HepG2 (cell line): ENCODE results near the gene STXBP4. TPM values are rescaled to one million over a fixed set of nuclear protein-coding genes. Genes with fewer than 3 reads are reported as not detected.
A peak's percentile ranks its signal among the peaks of the same experiment; 100 is the strongest.

ENCODE experiments used
- CERS6 ChIP-seq: sonication (generic); formaldehyde crosslinking; IDR thresholded peaks from 2 replicates; pipeline ENCODE4 v1.5.0; 2020; ENCODE audit warnings: missing genetic modification reagents
- FOXC1 ChIP-seq: sonication (generic); formaldehyde crosslinking; IDR thresholded peaks from 2 replicates; pipeline ENCODE4 v1.8.0; 2022; ENCODE audit warnings: mild to moderate bottlenecking, missing genetic modification reagents, borderline replicate concordance
- FOXK1 ChIP-seq: sonication (generic); formaldehyde crosslinking; IDR thresholded peaks from 2 replicates; pipeline ENCODE4 v1.4.0; 2020; ENCODE audit warnings: low read depth, missing genetic modification reagents, borderline replicate concordance
- IRF2 ChIP-seq: IDR thresholded peaks from 2 replicates; pipeline ENCODE4 v1.6.1; 2018; ENCODE audit warnings: missing genetic modification reagents, missing compliant biosample characterization
- KDM6A ChIP-seq: IDR thresholded peaks from 2 replicates; pipeline ENCODE4 v1.6.1; 2016; ENCODE audit warnings: low read depth
- PPARG ChIP-seq: conservative IDR thresholded peaks from 2 replicates; pipeline ENCODE4 v1.6.1; 2016; ENCODE audit warnings: missing biosample characterization, missing genetic modification reagents
- SNAPC4 ChIP-seq: sonication (generic); formaldehyde crosslinking; IDR thresholded peaks from 2 replicates; pipeline ENCODE4 v1.4.0; 2020; ENCODE audit warnings: mild to moderate bottlenecking, missing genetic modification reagents
- TBX2 ChIP-seq: sonication (generic); formaldehyde crosslinking; IDR thresholded peaks from 2 replicates; pipeline ENCODE4 v1.5.0; 2020; ENCODE audit warnings: missing genetic modification reagents, mild to moderate bottlenecking, borderline replicate concordance
- ZNF18 ChIP-seq: sonication (generic); formaldehyde crosslinking; IDR thresholded peaks from 2 replicates; pipeline ENCODE4 v1.8.0; 2022; ENCODE audit warnings: mild to moderate bottlenecking, missing genetic modification reagents; ENCODE audit not compliant: insufficient replicate concordance
- ZNF367 ChIP-seq: sonication (generic); formaldehyde crosslinking; IDR thresholded peaks from 2 replicates; pipeline ENCODE4 v1.4.0; 2020; ENCODE audit warnings: missing genetic modification reagents, borderline replicate concordance
- ZNF75D ChIP-seq: sonication (generic); formaldehyde crosslinking; IDR thresholded peaks from 2 replicates; pipeline ENCODE4 v1.8.1; 2023; ENCODE audit warnings: missing genetic modification reagents, mild to moderate bottlenecking, borderline replicate concordance
- polyA plus RNA-seq, 8 experiments: library from polyadenylated mRNA; depleted of rRNA in 3 of 8; stranded (reverse) in 7 of 8; unstranded in 1 of 8; fragments of >200 nt; fragmentation: Illumina TruSeq in 4 of 8; extraction: Trizol in 4 of 8; gene quantifications; 2 replicates each; pipeline versions ENCODE4 v1.2.1 to v1.2.3, GENCODE V29; 2011 to 2016; ENCODE audit warnings: low read depth in 4 of 8, missing spikeins in 1 of 8, mixed read lengths in 1 of 8; ENCODE audit not compliant: insufficient read depth in 1 of 8
- total RNA-seq, 5 experiments: library from RNA; depleted of rRNA; stranded (reverse); fragments of >200 nt; fragmentation: Illumina TruSeq; extraction: Trizol; gene quantifications; 2 replicates each; pipeline ENCODE4 v1.2.3, GENCODE V29; 2016; ENCODE audit warnings: low read depth in 1 of 5
- TF ChIP-seq, protein P1 (sequence below): IDR thresholded peaks from 2 replicates; pipeline ENCODE4 v1.6.1; 2016; ENCODE audit warnings: low read depth, control low read depth
- TF ChIP-seq, protein P2 (sequence below): sonication (generic); formaldehyde crosslinking; IDR thresholded peaks from 2 replicates; pipeline ENCODE4 v1.9.0; 2021; ENCODE audit warnings: missing genetic modification reagents, borderline replicate concordance
- TF ChIP-seq, protein P3 (sequence below): sonication (generic); formaldehyde crosslinking; IDR thresholded peaks from 2 replicates; pipeline ENCODE4 v1.5.0; 2020; ENCODE audit warnings: missing genetic modification reagents

Gene STXBP4
- total and polyA plus RNA-seq, 2 of the 13 experiments (the other 11 are each of a cell fraction or from before 2014, with no cell fraction given), result 8.5 to 36.1 TPM

GRCh38 chr17:54968262-54968987 lies at the start of gene STXBP4, which contains the start of gene COX11 (continued):
- TF ChIP-seq SNAPC4 (CRISPR knock-in tag) (0 out of 2 replicates have a peak, but pooled peaks have one; percentile 29), PPARG (peak; percentile 25; the same call in 1 of the 2 replicates), IRF2 (CRISPR knock-in tag) (peak; percentile 86), FOXC1 (CRISPR knock-in tag) (peak; percentile 82), KDM6A (CRISPR knock-in tag) (no peak), TBX2 (CRISPR knock-in tag) (peak; percentile 89), ZNF75D (CRISPR knock-in tag) (0 out of 2 replicates have a peak, but pooled peaks have one; percentile 17), FOXK1 (peak; percentile 45; the same call in 1 of the 2 replicates), ZNF367 (CRISPR knock-in tag) (peak; percentile 30; the same call in 1 of the 2 replicates), CERS6 (CRISPR knock-in tag) (no peak), ZNF18 (CRISPR knock-in tag) (no peak)
- TF ChIP-seq, protein P1, sequence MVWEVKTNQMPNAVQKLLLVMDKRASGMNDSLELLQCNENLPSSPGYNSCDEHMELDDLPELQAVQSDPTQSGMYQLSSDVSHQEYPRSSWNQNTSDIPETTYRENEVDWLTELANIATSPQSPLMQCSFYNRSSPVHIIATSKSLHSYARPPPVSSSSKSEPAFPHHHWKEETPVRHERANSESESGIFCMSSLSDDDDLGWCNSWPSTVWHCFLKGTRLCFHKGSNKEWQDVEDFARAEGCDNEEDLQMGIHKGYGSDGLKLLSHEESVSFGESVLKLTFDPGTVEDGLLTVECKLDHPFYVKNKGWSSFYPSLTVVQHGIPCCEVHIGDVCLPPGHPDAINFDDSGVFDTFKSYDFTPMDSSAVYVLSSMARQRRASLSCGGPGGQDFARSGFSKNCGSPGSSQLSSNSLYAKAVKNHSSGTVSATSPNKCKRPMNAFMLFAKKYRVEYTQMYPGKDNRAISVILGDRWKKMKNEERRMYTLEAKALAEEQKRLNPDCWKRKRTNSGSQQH, result no peak; the same call in 1 of the 2 replicates
- TF ChIP-seq, protein P2, sequence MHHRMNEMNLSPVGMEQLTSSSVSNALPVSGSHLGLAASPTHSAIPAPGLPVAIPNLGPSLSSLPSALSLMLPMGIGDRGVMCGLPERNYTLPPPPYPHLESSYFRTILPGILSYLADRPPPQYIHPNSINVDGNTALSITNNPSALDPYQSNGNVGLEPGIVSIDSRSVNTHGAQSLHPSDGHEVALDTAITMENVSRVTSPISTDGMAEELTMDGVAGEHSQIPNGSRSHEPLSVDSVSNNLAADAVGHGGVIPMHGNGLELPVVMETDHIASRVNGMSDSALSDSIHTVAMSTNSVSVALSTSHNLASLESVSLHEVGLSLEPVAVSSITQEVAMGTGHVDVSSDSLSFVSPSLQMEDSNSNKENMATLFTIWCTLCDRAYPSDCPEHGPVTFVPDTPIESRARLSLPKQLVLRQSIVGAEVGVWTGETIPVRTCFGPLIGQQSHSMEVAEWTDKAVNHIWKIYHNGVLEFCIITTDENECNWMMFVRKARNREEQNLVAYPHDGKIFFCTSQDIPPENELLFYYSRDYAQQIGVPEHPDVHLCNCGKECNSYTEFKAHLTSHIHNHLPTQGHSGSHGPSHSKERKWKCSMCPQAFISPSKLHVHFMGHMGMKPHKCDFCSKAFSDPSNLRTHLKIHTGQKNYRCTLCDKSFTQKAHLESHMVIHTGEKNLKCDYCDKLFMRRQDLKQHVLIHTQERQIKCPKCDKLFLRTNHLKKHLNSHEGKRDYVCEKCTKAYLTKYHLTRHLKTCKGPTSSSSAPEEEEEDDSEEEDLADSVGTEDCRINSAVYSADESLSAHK (CRISPR knock-in tag), result 0 out of 2 replicates have a peak, but pooled peaks have one; percentile 24
- TF ChIP-seq, protein P3, sequence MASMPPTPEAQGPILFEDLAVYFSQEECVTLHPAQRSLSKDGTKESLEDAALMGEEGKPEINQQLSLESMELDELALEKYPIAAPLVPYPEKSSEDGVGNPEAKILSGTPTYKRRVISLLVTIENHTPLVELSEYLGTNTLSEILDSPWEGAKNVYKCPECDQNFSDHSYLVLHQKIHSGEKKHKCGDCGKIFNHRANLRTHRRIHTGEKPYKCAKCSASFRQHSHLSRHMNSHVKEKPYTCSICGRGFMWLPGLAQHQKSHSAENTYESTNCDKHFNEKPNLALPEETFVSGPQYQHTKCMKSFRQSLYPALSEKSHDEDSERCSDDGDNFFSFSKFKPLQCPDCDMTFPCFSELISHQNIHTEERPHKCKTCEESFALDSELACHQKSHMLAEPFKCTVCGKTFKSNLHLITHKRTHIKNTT (CRISPR knock-in tag), result no peak
